HepG2 (cell line): ENCODE results near the gene TMTC4.

Source experiments
- ARNTL ChIP-seq: sonication (generic); formaldehyde crosslinking; IDR thresholded peaks from 2 replicates; pipeline ENCODE4 v1.4.0; 2020; ENCODE audit warnings: mild to moderate bottlenecking, missing genetic modification reagents
- ERF ChIP-seq: IDR thresholded peaks from 2 replicates; pipeline ENCODE4 v1.6.1; 2018; ENCODE audit warnings: missing biosample characterization, missing genetic modification reagents
- FOXM1 ChIP-seq: sonication (generic); formaldehyde crosslinking; IDR thresholded peaks from 2 replicates; pipeline ENCODE4 v1.5.0; 2020; ENCODE audit warnings: missing genetic modification reagents
- POLR2A ChIP-seq, 2 experiments: IDR thresholded peaks; 2 replicates each; pipeline ENCODE4 v1.6.1; 2011; ENCODE audit warnings: low read depth in 2 of 2, low read length in 2 of 2, mild to moderate bottlenecking in 1 of 2, moderate library complexity in 1 of 2; ENCODE audit not compliant: insufficient read depth in 1 of 2
- TARDBP ChIP-seq: sonication (generic); formaldehyde crosslinking; IDR thresholded peaks from 2 replicates; pipeline ENCODE4 v1.8.0; 2022; ENCODE audit warnings: mild to moderate bottlenecking, missing genetic modification reagents
- ZSCAN20 ChIP-seq: sonication (generic); formaldehyde crosslinking; IDR thresholded peaks from 2 replicates; pipeline ENCODE4 v1.4.0; 2020; ENCODE audit warnings: missing genetic modification reagents, mild to moderate bottlenecking, borderline replicate concordance

GRCh38 chr13:100634696-100635095 is 39.9 kb downstream of the TMTC4 start:
- TF ChIP-seq POLR2A (IDR thresholded peaks at IDR 0.05; ENCODE audit: insufficient read depth in 1 of 2, low read depth in 2 of 2, low read length in 2 of 2) (no peak), ARNTL (no peak), ERF (no peak), TARDBP (CRISPR knock-in tag) (no peak), FOXM1 (CRISPR knock-in tag) (no peak), ZSCAN20 (no peak)
